Ovary (tissue), 3 donors: Measurements from ENCODE around the gene C1orf167.

ENCODE experiments used
- POLR2A ChIP-seq: fragments of 450-650 bp; IDR thresholded peaks from one replicate; pipeline ENCODE4 v1.6.1; 2017; ENCODE audit warnings: antibody characterized with exemption, mild to moderate bottlenecking, moderate library complexity
- TF ChIP-seq, protein P1 (sequence below), 3 donors: fragments of 450-650 bp in 2 of 3; fragments of 200-600 bp in 1 of 3; IDR thresholded peaks; one replicate each; pipeline versions ENCODE4 v1.5.1 to v1.8.0; 2016 to 2022; ENCODE audit warnings: antibody characterized with exemption in 3 of 3, mild to moderate bottlenecking in 1 of 3
- donor health status: DM: no; HTN: no; CAD: no.

DNA sequence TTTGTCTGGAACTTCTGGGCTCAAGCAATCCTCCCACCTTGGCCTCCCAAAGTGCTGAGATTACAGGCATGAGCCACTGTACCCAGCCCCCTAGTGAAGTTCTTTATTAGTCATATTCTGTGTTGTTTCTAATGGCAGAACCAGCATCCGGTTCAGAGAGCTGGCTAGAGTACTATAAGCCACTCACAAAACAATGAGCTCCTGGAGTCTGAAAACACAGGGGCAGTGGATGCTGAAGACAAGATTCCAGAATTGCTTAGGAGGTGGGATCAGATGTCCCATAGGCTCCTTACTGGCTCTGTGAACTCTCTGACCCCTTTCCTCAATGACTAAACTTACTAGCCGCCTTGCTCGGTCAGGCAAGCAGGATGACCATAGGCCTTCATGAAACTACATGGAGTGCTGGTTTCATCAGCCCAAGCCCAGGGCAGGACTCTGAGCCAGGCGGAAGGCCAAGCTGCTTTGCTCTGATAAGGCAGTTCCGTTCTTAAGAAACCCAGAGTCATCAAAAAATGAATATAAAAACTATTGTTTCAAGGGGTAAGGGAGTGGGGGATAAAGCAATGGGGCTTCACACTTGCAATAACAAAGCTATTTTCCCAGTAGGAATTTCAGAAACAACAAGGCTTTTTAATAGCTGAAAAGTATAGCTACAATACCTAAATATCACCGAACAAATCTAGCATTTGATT is 35.7 kb downstream of the C1orf167 start:
- TF ChIP-seq, protein P1, sequence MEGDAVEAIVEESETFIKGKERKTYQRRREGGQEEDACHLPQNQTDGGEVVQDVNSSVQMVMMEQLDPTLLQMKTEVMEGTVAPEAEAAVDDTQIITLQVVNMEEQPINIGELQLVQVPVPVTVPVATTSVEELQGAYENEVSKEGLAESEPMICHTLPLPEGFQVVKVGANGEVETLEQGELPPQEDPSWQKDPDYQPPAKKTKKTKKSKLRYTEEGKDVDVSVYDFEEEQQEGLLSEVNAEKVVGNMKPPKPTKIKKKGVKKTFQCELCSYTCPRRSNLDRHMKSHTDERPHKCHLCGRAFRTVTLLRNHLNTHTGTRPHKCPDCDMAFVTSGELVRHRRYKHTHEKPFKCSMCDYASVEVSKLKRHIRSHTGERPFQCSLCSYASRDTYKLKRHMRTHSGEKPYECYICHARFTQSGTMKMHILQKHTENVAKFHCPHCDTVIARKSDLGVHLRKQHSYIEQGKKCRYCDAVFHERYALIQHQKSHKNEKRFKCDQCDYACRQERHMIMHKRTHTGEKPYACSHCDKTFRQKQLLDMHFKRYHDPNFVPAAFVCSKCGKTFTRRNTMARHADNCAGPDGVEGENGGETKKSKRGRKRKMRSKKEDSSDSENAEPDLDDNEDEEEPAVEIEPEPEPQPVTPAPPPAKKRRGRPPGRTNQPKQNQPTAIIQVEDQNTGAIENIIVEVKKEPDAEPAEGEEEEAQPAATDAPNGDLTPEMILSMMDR (IDR thresholded peaks at IDR 0.05), result no peak
- no peak for TF ChIP-seq POLR2A
